Measurements from ENCODE around the gene CBX8. TPM values are rescaled to one million over a fixed set of nuclear protein-coding genes. Genes with fewer than 3 reads are reported as not detected.

Gene CBX8
- total and polyA plus RNA-seq, 7 donors = 0.28 to 5.6 (median 1.8) TPM

DNA sequence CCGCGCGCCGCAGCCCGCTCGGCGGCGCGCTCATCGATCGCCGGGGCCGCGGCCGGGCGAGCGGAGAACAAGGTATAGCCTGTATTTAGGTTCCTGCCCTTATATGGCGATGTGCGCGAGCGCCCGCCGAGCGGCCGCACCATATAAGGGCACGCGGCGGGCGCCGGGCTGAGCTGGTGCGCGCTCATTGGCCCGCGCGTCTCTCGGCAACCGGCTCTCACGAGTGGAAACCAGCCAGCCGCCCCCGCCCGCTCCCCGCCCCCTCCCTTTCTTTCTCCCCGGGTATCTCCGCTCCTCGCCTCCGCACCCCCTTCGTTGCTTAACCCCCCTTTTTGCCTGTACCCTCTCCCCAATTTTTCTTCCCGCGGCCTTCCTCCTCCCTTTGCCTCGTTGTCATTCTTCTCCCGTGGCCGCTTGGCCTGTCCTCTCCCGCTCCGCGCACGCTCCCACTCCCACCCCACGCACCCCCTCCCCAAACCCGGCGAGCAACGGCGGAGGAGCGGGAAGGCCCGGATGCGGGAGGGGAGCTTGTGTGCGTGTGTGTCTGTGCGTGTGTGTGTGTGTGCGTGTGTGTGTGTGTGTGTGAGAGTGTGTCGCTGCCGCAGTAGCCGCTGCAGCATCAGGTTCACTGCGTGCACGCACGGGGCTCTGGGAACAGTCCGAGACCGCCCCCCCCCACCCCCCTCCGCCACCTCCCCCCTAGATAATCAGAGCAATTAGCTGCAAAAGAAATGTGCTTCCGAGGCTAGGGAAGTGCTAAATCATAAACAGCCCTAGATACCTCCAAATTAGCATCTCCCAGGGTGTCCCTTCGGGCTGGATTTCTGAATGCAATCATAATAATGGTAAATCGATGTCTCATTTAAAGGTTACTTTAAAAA, 13.5 kb upstream of the CBX8 start:
- intact Hi-C loops (cut with DNase I) = loop anchor here (2.0 kb wide), 1 partner anchor 28 kb away; the partner anchor contains the start of gene CBX4
- TF ChIP-seq POLR2A (IDR thresholded peaks at IDR 0.05) (no peak), CTCF (IDR thresholded peaks at IDR 0.05) (no peak), POLR2AphosphoS5 (IDR thresholded peaks at IDR 0.05) (no peak), EP300 (IDR thresholded peaks at IDR 0.05) (no peak)
- H3K36me3 ChIP-seq = no peaks in the 10 kb centered on the region
- H3K27ac ChIP-seq = no peak overlapping the region
- H3K9me3 ChIP-seq = no peaks in the 10 kb centered on the region
- peak overlapping the region in 3 of 4 donors; percentile 10 to 37 (median 12) for H3K4me3 ChIP-seq
- H3K4me1 ChIP-seq = peaks cover 0 to 55% (median 52%) of the 10 kb centered on the region in 4 donors
- WGBS, 2 donors = 1% methylated on average over 79 of the region's 79 CpGs
- H3K27me3 ChIP-seq = peaks cover 81 to 100% (median 93%) of the 10 kb centered on the region in 3 donors
- DNase-seq = peak; percentile 82

DNA sequence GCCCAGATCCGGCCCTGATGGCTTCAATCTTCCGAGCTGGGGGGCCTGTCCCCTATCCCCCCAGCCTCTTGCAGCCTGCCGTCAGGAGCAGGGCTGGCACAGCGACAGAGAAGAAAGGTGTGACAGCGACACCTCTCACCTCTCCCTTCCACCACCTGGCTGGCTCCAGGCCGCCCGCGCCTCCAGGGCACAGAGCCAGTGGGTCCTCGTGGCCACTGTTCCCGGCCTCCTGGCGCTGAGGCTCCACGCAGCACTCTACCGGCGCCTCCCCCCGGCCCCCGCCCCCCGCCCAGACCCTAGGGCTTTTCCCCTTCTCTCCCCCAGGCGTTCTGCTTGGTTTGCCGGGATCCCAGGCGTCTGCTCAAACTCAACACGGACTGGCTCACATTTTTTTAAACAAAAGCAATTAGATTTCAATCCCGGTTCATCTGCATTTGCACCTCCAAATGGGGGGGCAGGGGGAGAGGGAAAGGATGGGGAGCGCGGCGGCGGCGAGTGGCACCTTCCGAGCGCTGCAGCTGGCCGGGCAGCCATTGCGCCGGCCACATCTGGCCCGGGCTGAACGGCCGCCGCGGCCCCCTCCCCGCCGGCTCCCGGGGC, 12.8 kb upstream of the CBX8 start:
- peak; percentile 66 for DNase-seq
- H3K9me3 ChIP-seq = no peaks in the 10 kb centered on the region
- no peaks in the 10 kb centered on the region for H3K36me3 ChIP-seq
- peaks cover 81 to 100% (median 93%) of the 10 kb centered on the region in 3 donors for H3K27me3 ChIP-seq
- peak overlapping the region in 2 of 4 donors; percentile 10 to 37 for H3K4me3 ChIP-seq
- no peak for TF ChIP-seq EP300 (IDR thresholded peaks at IDR 0.05)
- TF ChIP-seq POLR2A (IDR thresholded peaks at IDR 0.05) = no peak
- peak in 2 of 4 donors; percentile 19 to 44 for TF ChIP-seq POLR2AphosphoS5 (IDR thresholded peaks at IDR 0.05)
- TF ChIP-seq CTCF (IDR thresholded peaks at IDR 0.05) = no peak
- H3K4me1 ChIP-seq = peaks cover 0 to 48% (median 45%) of the 10 kb centered on the region in 4 donors
- no peak overlapping the region for H3K27ac ChIP-seq
- WGBS, 2 donors = 1 to 3% methylated on average over 40 of the region's 40 CpGs
- intact Hi-C loops (cut with DNase I) = loop anchor here (2.0 kb wide), 1 partner anchor 29 kb away; the partner anchor contains the start of gene CBX4

GRCh38 chr17:79808763-79809529, 12.1 kb upstream of the CBX8 start:
- TF ChIP-seq POLR2AphosphoS5 (IDR thresholded peaks at IDR 0.05) (no peak), POLR2A (IDR thresholded peaks at IDR 0.05) (no peak), CTCF (IDR thresholded peaks at IDR 0.05) (no peak), EP300 (IDR thresholded peaks at IDR 0.05) (no peak)
- Histone ChIP-seq H3K4me1 (peaks cover 0 to 48% (median 44%) of the 10 kb centered on the region in 4 donors), H3K4me3 (no peak overlapping the region), H3K36me3 (no peaks in the 10 kb centered on the region), H3K9me3 (no peaks in the 10 kb centered on the region), H3K27me3 (peaks cover 81 to 100% (median 93%) of the 10 kb centered on the region in 3 donors), H3K27ac (no peak overlapping the region)
- intact Hi-C loops (cut with DNase I) = no loop called here
- no peak for DNase-seq
- WGBS, 2 donors = 11 to 22% methylated on average over 20 of the region's 20 CpGs

GRCh38 chr17:79806863-79807720, 10.2 kb upstream of the CBX8 start:
- H3K27ac ChIP-seq = no peak overlapping the region
- intact Hi-C loops (cut with DNase I) = no loop called here
- H3K4me1 ChIP-seq = peaks cover 0 to 46% (median 35%) of the 10 kb centered on the region in 4 donors
- TF ChIP-seq CTCF (IDR thresholded peaks at IDR 0.05) = no peak
- TF ChIP-seq POLR2A (IDR thresholded peaks at IDR 0.05) = no peak
- TF ChIP-seq POLR2AphosphoS5 (IDR thresholded peaks at IDR 0.05) = no peak
- no peak for TF ChIP-seq EP300 (IDR thresholded peaks at IDR 0.05)
- H3K4me3 ChIP-seq = no peak overlapping the region
- H3K36me3 ChIP-seq = no peaks in the 10 kb centered on the region
- peaks cover 83 to 100% (median 95%) of the 10 kb centered on the region in 3 donors for H3K27me3 ChIP-seq
- WGBS, 2 donors = 36 to 46% methylated on average over 13 of the region's 13 CpGs
- no peaks in the 10 kb centered on the region for H3K9me3 ChIP-seq
- no peak for DNase-seq

Measured in sigmoid colon (tissue), 7 donors.